ENCODE results near the gene UROS.

UROS gene

GRCh38 chr10:125822878-125823662, at the start of gene UROS, which contains the start of gene BCCIP:
UROS (minus strand) TSS chr10:125823258; CDS start chr10:125816499, 6,759 bp downstream.
BCCIP (plus strand) TSS chr10:125823546; CDS start chr10:125823558, 12 bp downstream.
- DNase-seq: peak; percentile 69

DNA sequence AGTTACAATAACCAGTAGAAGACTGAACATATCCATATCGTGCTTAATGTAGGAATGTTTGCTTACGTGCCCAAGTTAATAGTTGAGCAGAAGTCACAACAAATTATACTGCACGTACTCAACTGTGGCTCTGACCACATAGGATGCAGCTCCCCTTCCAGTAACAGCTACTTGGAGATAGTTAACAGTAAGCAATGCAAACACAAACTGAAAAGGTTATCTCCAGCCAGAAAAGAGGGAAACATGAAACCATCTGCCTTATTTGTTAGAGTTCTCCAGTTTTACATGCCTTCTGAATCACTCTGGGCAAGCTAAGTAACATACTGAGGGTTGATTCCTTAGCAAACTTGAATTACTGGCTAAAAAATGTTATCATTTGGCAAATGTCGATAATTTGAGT, 48.3 kb upstream of the UROS start:
- no peak for DNase-seq

- no peak for DNase-seq
These were observed 45.4 kb upstream of the UROS start for GRCh38 chr10:125868372-125868975.

GRCh38 chr10:125866421-125867029, 43.5 kb upstream of the UROS start:
- DNase-seq: no peak

DNA sequence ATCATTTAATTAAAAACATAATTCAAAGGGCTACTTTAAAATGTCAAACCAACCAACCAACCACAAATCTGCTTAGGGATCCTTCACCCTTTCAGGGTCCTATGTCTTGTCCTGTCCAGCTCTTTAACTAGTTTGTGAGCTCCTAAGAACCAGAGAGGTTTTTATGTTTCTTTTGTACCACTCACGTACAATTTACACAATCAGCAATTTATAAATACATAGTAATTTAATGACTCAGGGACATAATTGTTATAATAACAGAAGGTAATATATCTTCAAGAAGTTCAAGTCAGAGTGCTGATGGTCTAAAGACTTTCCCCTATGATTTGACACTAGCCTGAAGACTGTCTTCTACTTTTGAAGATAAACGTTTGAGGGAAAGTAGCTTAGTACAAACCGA, 42.1 kb upstream of the UROS start:
- no peak for DNase-seq

GRCh38 chr10:125859128-125859817, 36.2 kb upstream of the UROS start:
- no peak for DNase-seq

DNA sequence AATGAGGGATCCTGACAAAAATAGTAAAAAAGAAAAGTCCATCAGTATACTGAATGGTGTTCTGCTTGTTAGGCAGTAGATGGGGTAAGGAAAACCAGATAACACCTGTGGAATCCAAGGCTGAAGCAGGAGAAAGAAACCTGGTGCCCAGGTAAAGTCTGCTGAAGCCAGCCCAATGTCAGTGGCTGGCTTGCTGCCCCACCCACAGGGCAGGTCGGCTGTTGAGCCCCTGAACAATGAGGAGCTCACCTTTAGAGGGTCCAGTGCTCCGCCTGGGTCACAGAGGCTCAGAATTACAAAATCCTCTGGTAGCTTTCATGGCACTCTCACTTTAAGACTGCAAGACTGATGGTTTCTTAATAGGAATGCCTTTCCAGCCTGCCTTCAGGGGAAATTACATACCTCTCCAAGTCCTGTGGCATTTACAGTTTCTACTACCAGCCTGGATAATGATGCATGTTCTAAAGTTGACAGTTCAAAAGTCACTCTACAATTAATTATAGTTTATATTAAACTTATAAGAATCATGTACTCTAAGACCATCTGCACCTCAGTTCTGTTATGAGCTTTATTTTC, 34.2 kb upstream of the UROS start:
- DNase-seq: no peak

- DNase-seq: no peak
These were observed 29.4 kb upstream of the UROS start for GRCh38 chr10:125852487-125852886.

- no peak for DNase-seq
These were observed 28.0 kb upstream of the UROS start for GRCh38 chr10:125850766-125851731.

DNA sequence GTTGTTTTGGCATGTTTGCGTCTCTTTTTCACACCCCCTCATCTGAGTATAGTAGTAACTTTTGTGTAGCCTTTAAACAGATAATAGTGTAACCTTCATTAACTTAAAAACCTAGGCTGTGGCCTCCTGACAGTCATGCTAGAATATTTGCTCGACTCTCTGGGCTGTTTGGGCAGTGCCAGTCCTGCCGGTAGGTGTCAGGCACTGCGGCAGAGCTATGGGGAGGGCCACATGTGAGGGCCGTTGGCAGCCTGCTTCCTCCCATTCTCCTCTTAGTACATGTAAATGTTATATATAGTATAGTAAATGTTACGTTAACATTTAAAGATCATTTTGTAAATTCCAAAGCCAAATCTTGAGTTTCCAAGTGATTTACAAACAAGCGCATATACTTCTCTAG, 26.4 kb upstream of the UROS start:
- DNase-seq: no peak

DNA sequence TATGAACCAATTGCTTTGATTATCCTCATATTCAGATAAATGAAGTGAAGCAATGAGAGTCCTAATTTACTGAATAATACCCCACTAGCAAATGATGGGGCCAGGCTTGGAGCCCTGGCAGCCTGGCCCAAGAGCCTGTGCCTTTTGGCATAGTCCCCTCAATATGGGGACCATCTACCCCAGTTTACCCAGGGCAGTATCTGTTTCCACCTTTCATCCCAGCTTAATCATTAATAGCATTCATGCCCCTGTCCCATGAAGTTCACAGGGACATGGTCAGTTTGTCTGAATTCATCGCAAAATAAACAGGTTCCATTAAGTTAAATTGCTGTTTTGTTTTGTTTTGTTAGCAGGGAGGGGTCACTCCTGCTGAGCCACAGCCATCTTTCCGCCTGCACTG, 25.8 kb upstream of the UROS start:
- no peak for DNase-seq

GRCh38 chr10:125848371-125848770, 25.3 kb upstream of the UROS start:
- DNase-seq: no peak

- DNase-seq: no peak
These were observed 23.8 kb upstream of the UROS start for GRCh38 chr10:125846894-125847293.

DNA sequence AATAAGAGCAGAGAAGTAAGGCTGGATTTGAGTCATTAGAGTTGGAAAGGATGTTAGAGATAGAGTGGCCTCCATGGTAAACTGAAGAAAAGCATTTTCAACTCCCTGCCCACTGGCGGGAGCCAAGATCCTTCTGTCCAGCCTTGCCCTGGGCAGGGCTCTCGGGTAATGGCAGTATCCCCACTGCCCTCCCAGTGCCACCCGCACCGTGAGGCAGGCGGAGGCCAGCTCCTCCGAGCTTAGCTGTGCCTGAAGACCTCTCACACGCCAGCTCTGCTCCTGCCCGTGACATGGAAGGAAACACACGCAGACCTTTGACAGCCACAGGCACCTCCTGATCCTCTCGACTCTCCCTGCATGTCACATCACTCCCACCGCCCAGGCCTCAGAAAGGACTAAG, 22.6 kb upstream of the UROS start:
- no peak for DNase-seq

DNA sequence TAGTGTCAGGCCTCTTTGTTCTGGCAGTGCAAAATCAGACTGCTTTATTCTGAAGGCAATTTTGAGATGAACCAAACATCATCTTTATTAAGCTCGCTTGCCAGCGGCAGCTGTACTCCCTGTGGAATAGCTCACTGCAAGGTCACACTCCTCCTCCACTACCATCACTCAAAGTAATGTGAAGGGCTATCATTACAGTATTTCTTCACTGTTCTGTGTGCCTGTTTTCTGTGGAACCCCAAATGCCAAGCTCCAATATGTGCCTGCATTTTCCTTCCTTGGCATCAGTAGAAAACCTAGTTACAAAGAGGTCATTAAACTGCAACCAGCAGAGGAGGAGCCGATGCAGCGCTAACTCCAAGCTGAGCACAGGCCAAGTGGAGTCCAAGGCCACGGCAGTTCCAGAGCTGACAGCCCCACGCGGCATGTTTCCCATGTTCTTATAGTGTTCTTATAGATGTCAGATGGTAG, 21.7 kb upstream of the UROS start:
- no peak for DNase-seq

GRCh38 chr10:125843603-125844329, 20.7 kb upstream of the UROS start:
- no peak for DNase-seq

GRCh38 chr10:125840955-125841354, 17.9 kb upstream of the UROS start:
- DNase-seq: no peak

DNA sequence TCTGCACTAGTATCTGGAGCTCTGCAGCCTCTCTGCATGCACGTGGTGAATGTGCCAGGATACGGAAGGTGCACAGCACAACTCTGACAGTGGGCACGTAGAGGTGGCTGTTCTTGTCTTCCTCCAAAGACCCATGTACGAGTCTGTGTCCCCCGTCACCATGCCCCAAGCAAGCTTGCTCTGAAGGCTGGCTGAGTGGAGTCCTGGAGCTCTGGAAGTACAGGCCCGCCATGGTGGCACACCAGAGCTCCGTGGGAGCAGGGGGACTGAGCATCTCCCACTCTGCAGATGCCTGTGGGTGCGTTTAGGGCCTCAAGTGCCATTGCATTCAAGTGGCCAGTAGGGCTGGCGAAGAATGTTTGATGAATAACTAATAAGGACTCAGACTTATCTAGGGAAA, 17.3 kb upstream of the UROS start:
- DNase-seq: no peak

- DNase-seq: no peak
These were observed 15.9 kb upstream of the UROS start for GRCh38 chr10:125838802-125839575.

GRCh38 chr10:125836746-125837145, 13.7 kb upstream of the UROS start:
- DNase-seq: no peak
